WTC11 (cell line): ENCODE results near the gene PNLDC1. TPM values are rescaled to one million over a fixed set of nuclear protein-coding genes. Genes with fewer than 3 reads are reported as not detected.

ENCODE experiments used
- ATAC-seq: fragments of 200-7000 bp; cut with Tn5 transposase; 2 replicates; pipeline ENCODE4 v1.10.0; 2021; ENCODE audit warnings: mild to moderate bottlenecking, moderate library complexity
- CTCF ChIA-PET: fragments of 300-600 bp; sonication (Branson Sonifier 250); formaldehyde crosslinking; loops from one replicate; lab custom pipeline; 2021; ENCODE audit warnings: antibody characterized with exemption; lab: Charles Lee
- POLR2A ChIA-PET: fragments of 350-600 bp; sonication (Branson Sonifier 250); formaldehyde crosslinking; loops from one replicate; lab custom pipeline; 2021; ENCODE audit warnings: antibody characterized with exemption; lab: Charles Lee
- DNase-seq: peaks from one replicate; pipeline ENCODE4 v3.0.0; 2021; ENCODE audit warnings: low spot score
- H3K27ac Mint-ChIP-seq: 2 replicates; pipeline ENCODE4 v1.8.0; 2021; ENCODE audit warnings: mixed read lengths
- H3K27me3 Mint-ChIP-seq: 2 replicates; pipeline ENCODE4 v1.8.0; 2021; ENCODE audit warnings: low read depth, mild to moderate bottlenecking, moderate library complexity, mixed read lengths
- H3K36me3 Mint-ChIP-seq: 2 replicates; pipeline ENCODE4 v1.8.0; 2021; ENCODE audit warnings: mixed read lengths
- H3K4me1 Mint-ChIP-seq: 2 replicates; pipeline ENCODE4 v1.8.0; 2022; ENCODE audit warnings: mixed read lengths
- H3K4me3 Mint-ChIP-seq: 2 replicates; pipeline ENCODE4 v1.8.0; 2021; ENCODE audit warnings: mild to moderate bottlenecking, moderate library complexity, mixed read lengths
- H3K9me3 Mint-ChIP-seq: 2 replicates; pipeline ENCODE4 v1.8.0; 2021; ENCODE audit warnings: mixed read lengths
- EMX1 ChIP-seq: fragments of 250-450 bp; sonication (Bioruptor Pico); IDR thresholded peaks from 2 replicates; pipeline ENCODE4 v1.8.0; 2021; ENCODE audit warnings: mild to moderate bottlenecking
- NR1H2 ChIP-seq: sonication (generic); formaldehyde crosslinking; IDR thresholded peaks from 2 replicates; pipeline ENCODE4 v1.9.0; 2021; ENCODE audit warnings: mild to moderate bottlenecking, moderate library complexity, missing genetic modification reagents
- OVOL2 ChIP-seq: fragments of 250-450 bp; sonication (Bioruptor Pico); IDR thresholded peaks from 2 replicates; pipeline ENCODE4 v1.9.0; 2021; ENCODE audit warnings: mild to moderate bottlenecking, borderline replicate concordance
- SMAD4 ChIP-seq: sonication (generic); formaldehyde crosslinking; IDR thresholded peaks from 2 replicates; pipeline ENCODE4 v1.8.0; 2022; ENCODE audit warnings: mild to moderate bottlenecking, missing genetic modification reagents
- TEAD1 ChIP-seq: sonication (generic); formaldehyde crosslinking; IDR thresholded peaks from 2 replicates; pipeline ENCODE4 v1.8.0; 2022; ENCODE audit warnings: mild to moderate bottlenecking, missing genetic modification reagents
- ZNF317 ChIP-seq: sonication (generic); formaldehyde crosslinking; IDR thresholded peaks from 2 replicates; pipeline ENCODE4 v1.8.1; 2023; ENCODE audit warnings: low read depth, mild to moderate bottlenecking, moderate library complexity, missing genetic modification reagents, borderline replicate concordance
- total RNA-seq: library from RNA; stranded (reverse); gene quantifications from 3 replicates; pipeline ENCODE4 v1.2.3, GENCODE V29; 2021
- TF ChIP-seq, protein P1 (sequence below): sonication (generic); formaldehyde crosslinking; IDR thresholded peaks from 2 replicates; pipeline ENCODE4 v1.8.1; 2022; ENCODE audit warnings: mild to moderate bottlenecking, moderate library complexity, missing genetic modification reagents
- TF ChIP-seq, protein P2 (sequence below): sonication (generic); formaldehyde crosslinking; IDR thresholded peaks from 2 replicates; pipeline ENCODE4 v1.8.0; 2023; ENCODE audit warnings: missing genetic modification reagents
- TF ChIP-seq, protein P3 (sequence below): sonication (generic); formaldehyde crosslinking; IDR thresholded peaks from 2 replicates; pipeline ENCODE4 v1.8.0; 2023; ENCODE audit warnings: missing genetic modification reagents, mild to moderate bottlenecking, borderline replicate concordance
- TF ChIP-seq, protein P4 (sequence below): fragments of 200-600 bp; IDR thresholded peaks from 2 replicates; pipeline ENCODE4 v1.8.0; 2022; ENCODE audit warnings: antibody characterized with exemption
- TF ChIP-seq, protein P5 (sequence below): sonication (generic); formaldehyde crosslinking; IDR thresholded peaks from 2 replicates; pipeline ENCODE4 v1.8.1; 2023; ENCODE audit warnings: mild to moderate bottlenecking, missing genetic modification reagents, moderate library complexity
- TF ChIP-seq, protein P6 (sequence below): sonication (generic); formaldehyde crosslinking; IDR thresholded peaks from 2 replicates; pipeline ENCODE4 v1.8.1; 2023; ENCODE audit warnings: mild to moderate bottlenecking, missing genetic modification reagents

The PNLDC1 gene
- total RNA-seq, 1 experiment from 2014 or later, result 0.39 TPM

DNA sequence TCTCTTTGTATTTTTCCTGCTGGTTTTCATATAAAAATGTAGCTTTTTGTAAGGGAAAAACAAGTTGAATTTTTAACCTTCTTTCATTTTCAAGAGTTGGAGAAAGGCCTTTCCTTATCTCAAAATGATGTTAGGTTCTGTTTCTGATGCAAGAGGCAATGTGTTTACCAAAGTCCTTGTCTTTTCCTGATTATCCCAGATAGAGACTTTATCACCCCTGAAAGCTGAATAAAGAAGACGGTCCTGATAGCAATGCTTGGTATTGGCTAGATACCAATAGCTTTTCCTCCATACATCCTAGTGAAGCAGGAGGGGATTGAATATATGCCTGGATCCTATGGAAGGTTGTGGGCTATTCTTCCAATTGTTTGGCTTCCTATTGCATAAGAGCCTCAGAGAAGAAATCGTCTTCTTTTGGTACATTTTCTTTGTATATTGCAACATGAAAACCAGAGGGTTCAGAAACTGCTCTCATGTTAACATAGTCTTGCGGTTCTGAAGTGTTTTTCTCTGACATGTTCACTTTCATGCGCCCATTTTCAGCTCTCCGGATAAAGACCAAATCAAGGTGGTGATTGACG lies 5.5 kb downstream of the PNLDC1 start:
- POLR2A ChIA-PET, result no interaction called here

More for the DNA sequence above, 5.5 kb downstream of the PNLDC1 start:
- Mint-ChIP-seq H3K27ac (no peak overlapping the region), H3K27me3 (no peaks in the 10 kb centered on the region), H3K36me3 (no peaks in the 10 kb centered on the region), H3K4me1 (peaks cover 10% of the 10 kb centered on the region), H3K4me3 (no peak overlapping the region), H3K9me3 (no peaks in the 10 kb centered on the region)
- CTCF ChIA-PET, result no interaction called here
- TF ChIP-seq ZNF317 (CRISPR knock-in tag) (no peak), OVOL2 (CRISPR knock-in tag) (no peak), EMX1 (CRISPR knock-in tag) (no peak), TEAD1 (CRISPR knock-in tag) (no peak), NR1H2 (CRISPR knock-in tag) (no peak), SMAD4 (CRISPR knock-in tag) (no peak)
- TF ChIP-seq, protein P1, sequence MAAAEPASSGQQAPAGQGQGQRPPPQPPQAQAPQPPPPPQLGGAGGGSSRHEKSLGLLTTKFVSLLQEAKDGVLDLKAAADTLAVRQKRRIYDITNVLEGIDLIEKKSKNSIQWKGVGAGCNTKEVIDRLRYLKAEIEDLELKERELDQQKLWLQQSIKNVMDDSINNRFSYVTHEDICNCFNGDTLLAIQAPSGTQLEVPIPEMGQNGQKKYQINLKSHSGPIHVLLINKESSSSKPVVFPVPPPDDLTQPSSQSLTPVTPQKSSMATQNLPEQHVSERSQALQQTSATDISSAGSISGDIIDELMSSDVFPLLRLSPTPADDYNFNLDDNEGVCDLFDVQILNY, result no peak
- TF ChIP-seq, protein P2, sequence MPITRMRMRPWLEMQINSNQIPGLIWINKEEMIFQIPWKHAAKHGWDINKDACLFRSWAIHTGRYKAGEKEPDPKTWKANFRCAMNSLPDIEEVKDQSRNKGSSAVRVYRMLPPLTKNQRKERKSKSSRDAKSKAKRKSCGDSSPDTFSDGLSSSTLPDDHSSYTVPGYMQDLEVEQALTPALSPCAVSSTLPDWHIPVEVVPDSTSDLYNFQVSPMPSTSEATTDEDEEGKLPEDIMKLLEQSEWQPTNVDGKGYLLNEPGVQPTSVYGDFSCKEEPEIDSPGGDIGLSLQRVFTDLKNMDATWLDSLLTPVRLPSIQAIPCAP (CRISPR knock-in tag), result no peak
- TF ChIP-seq, protein P3, sequence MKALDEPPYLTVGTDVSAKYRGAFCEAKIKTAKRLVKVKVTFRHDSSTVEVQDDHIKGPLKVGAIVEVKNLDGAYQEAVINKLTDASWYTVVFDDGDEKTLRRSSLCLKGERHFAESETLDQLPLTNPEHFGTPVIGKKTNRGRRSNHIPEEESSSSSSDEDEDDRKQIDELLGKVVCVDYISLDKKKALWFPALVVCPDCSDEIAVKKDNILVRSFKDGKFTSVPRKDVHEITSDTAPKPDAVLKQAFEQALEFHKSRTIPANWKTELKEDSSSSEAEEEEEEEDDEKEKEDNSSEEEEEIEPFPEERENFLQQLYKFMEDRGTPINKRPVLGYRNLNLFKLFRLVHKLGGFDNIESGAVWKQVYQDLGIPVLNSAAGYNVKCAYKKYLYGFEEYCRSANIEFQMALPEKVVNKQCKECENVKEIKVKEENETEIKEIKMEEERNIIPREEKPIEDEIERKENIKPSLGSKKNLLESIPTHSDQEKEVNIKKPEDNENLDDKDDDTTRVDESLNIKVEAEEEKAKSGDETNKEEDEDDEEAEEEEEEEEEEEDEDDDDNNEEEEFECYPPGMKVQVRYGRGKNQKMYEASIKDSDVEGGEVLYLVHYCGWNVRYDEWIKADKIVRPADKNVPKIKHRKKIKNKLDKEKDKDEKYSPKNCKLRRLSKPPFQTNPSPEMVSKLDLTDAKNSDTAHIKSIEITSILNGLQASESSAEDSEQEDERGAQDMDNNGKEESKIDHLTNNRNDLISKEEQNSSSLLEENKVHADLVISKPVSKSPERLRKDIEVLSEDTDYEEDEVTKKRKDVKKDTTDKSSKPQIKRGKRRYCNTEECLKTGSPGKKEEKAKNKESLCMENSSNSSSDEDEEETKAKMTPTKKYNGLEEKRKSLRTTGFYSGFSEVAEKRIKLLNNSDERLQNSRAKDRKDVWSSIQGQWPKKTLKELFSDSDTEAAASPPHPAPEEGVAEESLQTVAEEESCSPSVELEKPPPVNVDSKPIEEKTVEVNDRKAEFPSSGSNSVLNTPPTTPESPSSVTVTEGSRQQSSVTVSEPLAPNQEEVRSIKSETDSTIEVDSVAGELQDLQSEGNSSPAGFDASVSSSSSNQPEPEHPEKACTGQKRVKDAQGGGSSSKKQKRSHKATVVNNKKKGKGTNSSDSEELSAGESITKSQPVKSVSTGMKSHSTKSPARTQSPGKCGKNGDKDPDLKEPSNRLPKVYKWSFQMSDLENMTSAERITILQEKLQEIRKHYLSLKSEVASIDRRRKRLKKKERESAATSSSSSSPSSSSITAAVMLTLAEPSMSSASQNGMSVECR (CRISPR knock-in tag), result no peak
- TF ChIP-seq, protein P4, sequence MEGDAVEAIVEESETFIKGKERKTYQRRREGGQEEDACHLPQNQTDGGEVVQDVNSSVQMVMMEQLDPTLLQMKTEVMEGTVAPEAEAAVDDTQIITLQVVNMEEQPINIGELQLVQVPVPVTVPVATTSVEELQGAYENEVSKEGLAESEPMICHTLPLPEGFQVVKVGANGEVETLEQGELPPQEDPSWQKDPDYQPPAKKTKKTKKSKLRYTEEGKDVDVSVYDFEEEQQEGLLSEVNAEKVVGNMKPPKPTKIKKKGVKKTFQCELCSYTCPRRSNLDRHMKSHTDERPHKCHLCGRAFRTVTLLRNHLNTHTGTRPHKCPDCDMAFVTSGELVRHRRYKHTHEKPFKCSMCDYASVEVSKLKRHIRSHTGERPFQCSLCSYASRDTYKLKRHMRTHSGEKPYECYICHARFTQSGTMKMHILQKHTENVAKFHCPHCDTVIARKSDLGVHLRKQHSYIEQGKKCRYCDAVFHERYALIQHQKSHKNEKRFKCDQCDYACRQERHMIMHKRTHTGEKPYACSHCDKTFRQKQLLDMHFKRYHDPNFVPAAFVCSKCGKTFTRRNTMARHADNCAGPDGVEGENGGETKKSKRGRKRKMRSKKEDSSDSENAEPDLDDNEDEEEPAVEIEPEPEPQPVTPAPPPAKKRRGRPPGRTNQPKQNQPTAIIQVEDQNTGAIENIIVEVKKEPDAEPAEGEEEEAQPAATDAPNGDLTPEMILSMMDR, result no peak
- TF ChIP-seq, protein P5, sequence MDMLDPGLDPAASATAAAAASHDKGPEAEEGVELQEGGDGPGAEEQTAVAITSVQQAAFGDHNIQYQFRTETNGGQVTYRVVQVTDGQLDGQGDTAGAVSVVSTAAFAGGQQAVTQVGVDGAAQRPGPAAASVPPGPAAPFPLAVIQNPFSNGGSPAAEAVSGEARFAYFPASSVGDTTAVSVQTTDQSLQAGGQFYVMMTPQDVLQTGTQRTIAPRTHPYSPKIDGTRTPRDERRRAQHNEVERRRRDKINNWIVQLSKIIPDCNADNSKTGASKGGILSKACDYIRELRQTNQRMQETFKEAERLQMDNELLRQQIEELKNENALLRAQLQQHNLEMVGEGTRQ, result no peak
- TF ChIP-seq, protein P6, sequence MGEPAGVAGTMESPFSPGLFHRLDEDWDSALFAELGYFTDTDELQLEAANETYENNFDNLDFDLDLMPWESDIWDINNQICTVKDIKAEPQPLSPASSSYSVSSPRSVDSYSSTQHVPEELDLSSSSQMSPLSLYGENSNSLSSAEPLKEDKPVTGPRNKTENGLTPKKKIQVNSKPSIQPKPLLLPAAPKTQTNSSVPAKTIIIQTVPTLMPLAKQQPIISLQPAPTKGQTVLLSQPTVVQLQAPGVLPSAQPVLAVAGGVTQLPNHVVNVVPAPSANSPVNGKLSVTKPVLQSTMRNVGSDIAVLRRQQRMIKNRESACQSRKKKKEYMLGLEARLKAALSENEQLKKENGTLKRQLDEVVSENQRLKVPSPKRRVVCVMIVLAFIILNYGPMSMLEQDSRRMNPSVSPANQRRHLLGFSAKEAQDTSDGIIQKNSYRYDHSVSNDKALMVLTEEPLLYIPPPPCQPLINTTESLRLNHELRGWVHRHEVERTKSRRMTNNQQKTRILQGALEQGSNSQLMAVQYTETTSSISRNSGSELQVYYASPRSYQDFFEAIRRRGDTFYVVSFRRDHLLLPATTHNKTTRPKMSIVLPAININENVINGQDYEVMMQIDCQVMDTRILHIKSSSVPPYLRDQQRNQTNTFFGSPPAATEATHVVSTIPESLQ, result no peak
- DNase-seq (no peak), ATAC-seq (no peak)
